ENCODE results near the gene ANKH. TPM values are rescaled to one million over a fixed set of nuclear protein-coding genes. Genes with fewer than 3 reads are reported as not detected.
"Not testable (repeated sequence)": the region's sequence is repeated elsewhere in the genome, so short reads cannot be mapped to it uniquely, and the experiment has no call there.

Gene ANKH
- total and polyA plus RNA-seq, 8 donors: 3.6 to 115 (median 14.3) TPM

GRCh38 chr5:14821100-14821845 lies 50.3 kb downstream of the ANKH start:
- 77 to 87% (median 80%) methylated on average over 9 of the region's 9 CpGs for WGBS, 5 donors
- no peak overlapping the region for H3K4me3 ChIP-seq
- no peak for DNase-seq
- no peaks in the 10 kb centered on the region for H3K36me3 ChIP-seq
- intact Hi-C loops (cut with DNase I; ENCODE audit: low total_unique reads): no loop called here
- H3K4me1 ChIP-seq: peaks cover 0 to 9% (median 0%) of the 10 kb centered on the region in 4 donors
- no peaks in the 10 kb centered on the region for H3K9me3 ChIP-seq
- H3K27me3 ChIP-seq: no peaks in the 10 kb centered on the region
- no peak overlapping the region for H3K27ac ChIP-seq
- no peak for TF ChIP-seq EP300 (IDR thresholded peaks at IDR 0.05)
- TF ChIP-seq CTCF (IDR thresholded peaks at IDR 0.05): no peak
- no peak for TF ChIP-seq POLR2A (IDR thresholded peaks at IDR 0.05)
- TF ChIP-seq POLR2AphosphoS5 (IDR thresholded peaks at IDR 0.05): no peak

GRCh38 chr5:14818931-14819790 lies 52.4 kb downstream of the ANKH start:
- WGBS, 5 donors: 80 to 89% (median 86%) methylated on average over 14 of the region's 14 CpGs
- no peak overlapping the region for H3K27ac ChIP-seq
- H3K27me3 ChIP-seq: no peaks in the 10 kb centered on the region
- intact Hi-C loops (cut with DNase I; ENCODE audit: low total_unique reads): no loop called here
- no peak for DNase-seq
- H3K9me3 ChIP-seq: no peaks in the 10 kb centered on the region
- peaks cover 0 to 9% (median 0%) of the 10 kb centered on the region in 4 donors for H3K4me1 ChIP-seq
- no peak for TF ChIP-seq CTCF (IDR thresholded peaks at IDR 0.05)
- no peak for TF ChIP-seq POLR2A (IDR thresholded peaks at IDR 0.05)
- TF ChIP-seq POLR2AphosphoS5 (IDR thresholded peaks at IDR 0.05): no peak
- no peak for TF ChIP-seq EP300 (IDR thresholded peaks at IDR 0.05)
- H3K4me3 ChIP-seq: no peak overlapping the region
- no peaks in the 10 kb centered on the region for H3K36me3 ChIP-seq

- not testable (repeated sequence) for H3K9me3 ChIP-seq, DNase-seq
- WGBS, 5 donors: 79 to 94% (median 92%) methylated on average over 2 of the region's 2 CpGs
These were observed 53.8 kb downstream of the ANKH start for GRCh38 chr5:14817762-14818136.

GRCh38 chr5:14816999-14817761 lies 54.4 kb downstream of the ANKH start:
- Histone ChIP-seq H3K36me3 (no peaks in the 10 kb centered on the region), H3K27me3 (no peaks in the 10 kb centered on the region), H3K27ac (no peak overlapping the region), H3K4me1 (peaks cover 0 to 9% (median 0%) of the 10 kb centered on the region in 4 donors), H3K9me3 (no peaks in the 10 kb centered on the region), H3K4me3 (no peak overlapping the region)
- no peak for DNase-seq
- intact Hi-C loops (cut with DNase I; ENCODE audit: low total_unique reads): no loop called here
- TF ChIP-seq POLR2A (IDR thresholded peaks at IDR 0.05) (no peak), EP300 (IDR thresholded peaks at IDR 0.05) (no peak), POLR2AphosphoS5 (IDR thresholded peaks at IDR 0.05) (no peak)
- WGBS, 5 donors: 67 to 87% (median 82%) methylated on average over 6 of the region's 6 CpGs

More at GRCh38 chr5:14817762-14818136, 53.8 kb downstream of the ANKH start:
- H3K27ac ChIP-seq; H3K4me1 ChIP-seq; H3K27me3 ChIP-seq; intact Hi-C loops (cut with DNase I; ENCODE audit: low total_unique reads); H3K4me3 ChIP-seq; H3K36me3 ChIP-seq: not testable (repeated sequence)

- WGBS, 5 donors: 81 to 88% (median 85%) methylated on average over 11 of the region's 11 CpGs
- Histone ChIP-seq H3K36me3 (no peaks in the 10 kb centered on the region), H3K4me3 (no peak overlapping the region), H3K9me3 (no peaks in the 10 kb centered on the region), H3K4me1 (peaks cover 0 to 2% (median 0%) of the 10 kb centered on the region in 4 donors), H3K27me3 (no peaks in the 10 kb centered on the region), H3K27ac (no peak overlapping the region)
- TF ChIP-seq CTCF (IDR thresholded peaks at IDR 0.05) (no peak), POLR2A (IDR thresholded peaks at IDR 0.05) (no peak), EP300 (IDR thresholded peaks at IDR 0.05) (no peak), POLR2AphosphoS5 (IDR thresholded peaks at IDR 0.05) (no peak)
- intact Hi-C loops (cut with DNase I; ENCODE audit: low total_unique reads): no loop called here
- DNase-seq: no peak
These were observed 55.1 kb downstream of the ANKH start for GRCh38 chr5:14816374-14816998.
